SKM-1 treated with dmso at 0.1 percent for 144 hours (cell line): ENCODE measurements around the gene HHATL.

ENCODE experiments used
- DNase-seq: peaks from one replicate; lab custom pipeline; 2025; ENCODE audit not compliant: unreplicated experiment; lab: John Stamatoyannopoulos, UW

Gene HHATL

DNA sequence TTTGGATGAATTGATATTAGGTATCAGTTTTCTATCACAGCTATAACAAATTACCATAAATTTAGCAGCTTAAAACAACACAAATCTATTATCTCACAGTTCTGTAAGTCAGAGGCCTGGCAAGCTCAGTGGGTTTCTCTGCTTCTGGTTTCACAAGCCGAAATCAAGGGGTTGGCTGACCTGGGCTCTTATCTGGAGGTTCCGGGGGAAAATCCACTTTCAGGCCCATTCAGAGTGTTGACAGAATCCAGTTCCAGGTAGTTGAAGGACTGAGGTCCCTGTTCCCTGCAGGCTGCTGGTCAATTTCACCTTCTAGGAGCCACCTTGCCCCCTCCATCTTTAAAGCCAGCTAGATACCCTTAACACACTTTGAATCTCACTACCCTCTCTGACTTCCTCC, 11.1 kb upstream of the HHATL start:
- no peak for DNase-seq

- no peak for DNase-seq
Observed at GRCh38 chr3:42712688-42713372, 10.2 kb upstream of the HHATL start.

GRCh38 chr3:42712344-42712648, 9.7 kb upstream of the HHATL start:
- DNase-seq: no peak

DNA sequence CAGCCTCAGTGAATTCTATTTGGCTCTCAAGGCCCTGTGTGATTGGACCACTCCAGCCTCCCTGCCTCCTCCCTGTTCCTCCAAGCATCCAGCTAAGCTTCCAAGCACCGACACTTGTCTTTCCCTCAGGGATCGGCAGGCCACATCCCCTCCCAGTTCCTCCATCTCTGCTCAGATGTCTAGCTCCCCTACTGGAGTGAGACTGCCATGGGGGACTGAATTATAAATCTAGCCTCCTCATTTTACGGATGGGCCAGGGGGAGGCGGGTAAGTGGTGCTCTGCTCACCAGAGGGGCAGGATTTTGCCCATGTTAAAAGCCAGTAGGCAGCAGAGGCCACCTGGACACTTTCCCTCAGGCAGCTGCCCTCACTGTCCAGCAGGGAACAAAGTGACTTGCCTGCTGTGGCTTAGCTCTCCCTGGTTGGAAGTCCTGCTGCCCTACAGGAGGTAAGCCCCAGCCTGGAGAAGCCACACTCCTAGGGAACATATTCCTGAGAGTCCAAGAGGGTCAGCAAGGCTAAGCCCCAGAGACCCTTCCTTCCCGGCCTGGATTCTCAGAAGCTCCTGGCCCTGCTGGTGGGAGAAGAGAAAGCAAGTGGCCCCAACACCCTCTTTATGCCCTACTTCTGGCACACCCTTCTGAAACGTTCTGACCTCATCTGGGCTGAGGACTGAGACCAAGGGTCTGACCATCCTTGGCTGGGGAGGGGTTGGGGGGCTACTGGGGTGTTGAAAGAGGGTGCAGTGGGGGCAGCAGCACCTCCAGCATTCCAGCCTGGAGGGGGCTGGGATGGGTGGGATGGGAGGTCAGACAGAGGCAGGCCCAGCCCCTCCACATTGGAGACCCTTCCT, 9.1 kb upstream of the HHATL start:
- DNase-seq: no peak

- DNase-seq: no peak
Observed at GRCh38 chr3:42710323-42711021, 7.9 kb upstream of the HHATL start.

DNA sequence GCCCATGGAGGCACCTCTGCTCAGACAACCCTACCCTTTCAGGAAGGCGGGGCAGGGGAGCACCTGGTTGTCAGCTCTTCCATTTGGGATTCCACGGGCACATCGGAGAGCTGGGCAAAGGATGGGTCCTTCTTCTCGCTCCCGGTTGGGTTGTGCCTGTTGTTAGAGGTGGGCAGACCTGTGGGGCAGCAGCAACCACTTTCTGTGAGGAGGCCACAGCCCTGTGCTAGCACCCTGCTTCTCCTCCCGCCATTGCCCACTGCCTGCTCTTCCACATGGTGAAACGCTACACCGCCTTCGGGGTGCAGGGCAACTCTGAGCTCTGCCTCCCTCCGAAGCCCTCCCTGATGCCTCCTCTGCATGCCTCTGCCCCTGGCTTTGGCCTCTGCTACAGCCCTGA, 7.0 kb upstream of the HHATL start:
- no peak for DNase-seq

DNA sequence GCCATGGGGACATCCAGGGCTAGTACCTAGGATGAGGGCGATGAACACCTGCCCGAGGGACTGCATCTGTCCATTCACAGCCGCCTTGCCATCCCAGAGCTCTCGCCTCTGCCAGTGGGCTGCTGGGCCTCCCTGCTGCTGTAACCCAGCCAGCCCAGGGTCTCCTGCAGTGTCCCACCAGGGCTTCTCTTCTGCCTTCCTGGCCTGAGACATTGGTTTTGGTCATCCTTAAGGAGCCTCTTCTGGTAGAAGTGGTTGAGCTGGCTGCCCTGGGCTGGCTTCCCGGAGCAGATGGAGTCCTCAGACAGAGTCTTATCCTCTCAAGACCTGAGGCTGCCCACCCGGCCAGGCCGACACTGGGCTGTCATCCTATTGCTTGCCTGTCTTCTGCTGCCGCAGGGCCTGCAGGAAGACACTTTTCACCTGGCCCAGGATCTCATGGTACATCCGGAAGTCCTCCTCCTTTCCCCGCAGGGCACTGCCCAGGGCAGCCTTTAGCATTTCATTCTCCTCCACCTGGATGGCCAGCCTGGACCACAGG, 6.1 kb upstream of the HHATL start:
- DNase-seq: no peak

GRCh38 chr3:42707620-42708355, 5.2 kb upstream of the HHATL start:
- no peak for DNase-seq

GRCh38 chr3:42706721-42707619, 4.4 kb upstream of the HHATL start:
- DNase-seq: no peak

DNA sequence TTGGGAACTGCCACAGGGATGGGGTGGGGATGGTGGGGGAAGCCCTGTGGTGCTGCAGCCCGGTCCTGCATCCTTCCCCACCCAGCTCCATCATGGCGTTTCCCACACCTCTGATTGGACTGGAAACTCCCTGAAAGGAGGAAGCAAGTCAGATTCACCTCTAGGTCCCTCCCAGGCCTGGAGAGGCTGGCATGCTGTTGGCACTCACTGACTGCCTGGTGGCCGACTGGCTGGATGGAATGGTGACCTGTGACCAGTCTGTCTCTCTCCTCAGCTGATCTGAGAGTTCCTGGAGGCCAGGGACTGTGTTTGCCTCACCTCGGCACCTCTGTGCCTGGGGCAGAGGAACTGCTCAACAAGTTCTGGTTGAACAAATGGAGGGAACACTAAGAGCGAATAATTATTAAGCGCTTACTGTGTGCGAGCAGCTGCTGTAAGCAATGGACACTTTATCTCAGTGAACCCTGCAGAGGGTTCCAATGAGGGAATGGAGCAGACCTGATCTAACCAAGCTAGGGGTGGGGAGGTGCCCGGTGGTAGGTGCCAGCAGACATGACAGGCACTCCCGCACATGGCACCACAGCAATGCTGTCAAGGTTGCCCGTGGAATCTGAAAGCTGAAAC, 3.5 kb upstream of the HHATL start:
- DNase-seq: no peak

GRCh38 chr3:42705058-42705767, 2.6 kb upstream of the HHATL start:
- DNase-seq: no peak

DNA sequence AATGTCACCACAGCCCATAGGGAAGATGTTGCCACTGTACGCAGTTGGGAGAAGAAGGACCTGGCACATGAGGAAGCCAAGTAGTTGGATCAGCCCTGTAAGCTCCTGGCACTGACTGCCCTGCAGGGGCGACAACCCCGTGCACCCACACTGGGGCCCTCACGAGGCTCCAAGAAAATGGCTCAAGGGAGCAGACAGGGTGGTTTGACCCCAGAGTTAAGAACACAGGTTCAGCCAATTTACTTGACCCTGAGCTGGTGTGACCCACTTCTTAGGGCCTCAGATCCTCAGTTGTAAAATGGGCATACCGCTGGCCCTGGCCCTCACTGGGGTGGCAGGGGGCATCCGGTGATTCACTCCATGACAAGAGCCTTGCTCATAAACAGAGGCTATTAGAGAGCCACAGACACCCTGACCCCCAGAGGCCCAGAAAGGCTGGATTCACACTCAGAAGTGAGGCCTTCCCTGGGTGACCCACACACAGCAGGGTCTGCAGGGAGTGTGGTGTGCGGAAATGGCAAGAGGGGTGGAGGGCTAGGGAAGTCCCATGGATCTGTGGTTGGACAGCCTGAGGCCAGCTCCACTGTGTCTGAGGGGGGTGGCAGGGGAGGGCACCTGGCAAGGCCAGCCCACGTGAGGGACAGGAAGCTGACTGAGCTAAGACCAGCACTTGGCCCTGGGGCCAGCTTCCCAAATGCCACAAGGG, 1.7 kb upstream of the HHATL start:
- no peak for DNase-seq

GRCh38 chr3:42703695-42704025, 1.1 kb upstream of the HHATL start:
- DNase-seq: no peak

GRCh38 chr3:42702982-42703694, 540 bp upstream of the HHATL start:
- DNase-seq: no peak

- no peak for DNase-seq
Observed at GRCh38 chr3:42701371-42702065, 1.1 kb downstream of the HHATL start.

- no peak for DNase-seq
Observed at GRCh38 chr3:42700366-42701288, 2.0 kb downstream of the HHATL start.
